A549 (cell line): ENCODE results near the gene TUBG2.

Source experiments
- CHD4 ChIP-seq: fragments of 200-600 bp; sonication (generic); IDR thresholded peaks from 2 replicates; pipeline ENCODE4 v1.6.1; 2016; ENCODE audit warnings: antibody characterized with exemption, mild to moderate bottlenecking, borderline replicate concordance
- EP300 ChIP-seq, 2 experiments: fragments of >200 bp; sonication (Bioruptor Twin); formaldehyde crosslinking; IDR thresholded peaks; 2 replicates in 1 of 2; 3 replicates in 1 of 2; pipeline ENCODE4 v1.6.1; 2016 to 2017
- FOXS1 ChIP-seq: fragments of 250-450 bp; sonication (Bioruptor Pico); IDR thresholded peaks from 2 replicates; pipeline ENCODE4 v1.5.0; 2020; ENCODE audit warnings: mild to moderate bottlenecking, moderate library complexity
- HDAC2 ChIP-seq: fragments of 200-600 bp; sonication (generic); IDR thresholded peaks from 2 replicates; pipeline ENCODE4 v1.6.1; 2016
- JUNB ChIP-seq: fragments of >200 bp; sonication (Bioruptor Twin); formaldehyde crosslinking; IDR thresholded peaks from 2 replicates; pipeline ENCODE4 v1.6.1; 2016
- KDM1A ChIP-seq: fragments of 200-600 bp; sonication (generic); IDR thresholded peaks from 2 replicates; pipeline ENCODE4 v1.6.1; 2016; ENCODE audit warnings: low read depth, mild to moderate bottlenecking
- MYC ChIP-seq: IDR thresholded peaks from 2 replicates; pipeline ENCODE4 v1.6.1; 2012; ENCODE audit warnings: mild to moderate bottlenecking, inconsistent platforms, low read length, improper control_type of control experiment, borderline replicate concordance
- POLR2A ChIP-seq: IDR thresholded peaks from 2 replicates; pipeline ENCODE4 v1.6.1; 2012; ENCODE audit warnings: mild to moderate bottlenecking, low read length
- RNF2 ChIP-seq: fragments of 200-600 bp; sonication (generic); IDR thresholded peaks from 2 replicates; pipeline ENCODE4 v1.6.1; 2016; ENCODE audit warnings: low read depth, mild to moderate bottlenecking, antibody characterized with exemption, moderate library complexity, borderline replicate concordance
- TF ChIP-seq, protein P1 (sequence below): fragments of >200 bp; sonication (Bioruptor Twin); formaldehyde crosslinking; IDR thresholded peaks from 3 replicates; pipeline ENCODE4 v1.5.1; 2016
- TF ChIP-seq, protein P2 (sequence below): fragments of 200-600 bp; sonication (generic); IDR thresholded peaks from 2 replicates; pipeline ENCODE4 v1.6.1; 2016; ENCODE audit warnings: antibody characterized with exemption, mild to moderate bottlenecking, moderate library complexity
- TF ChIP-seq, protein P3 (sequence below): fragments of 250-450 bp; sonication (Bioruptor Pico); IDR thresholded peaks from 2 replicates; pipeline ENCODE4 v1.5.0; 2020; ENCODE audit warnings: low read depth, mild to moderate bottlenecking, moderate library complexity
- TF ChIP-seq, protein P4 (sequence below): fragments of 150-350 bp; IDR thresholded peaks from 2 replicates; pipeline ENCODE4 v1.6.1; 2014; ENCODE audit warnings: low read depth, mild to moderate bottlenecking, low read length

DNA sequence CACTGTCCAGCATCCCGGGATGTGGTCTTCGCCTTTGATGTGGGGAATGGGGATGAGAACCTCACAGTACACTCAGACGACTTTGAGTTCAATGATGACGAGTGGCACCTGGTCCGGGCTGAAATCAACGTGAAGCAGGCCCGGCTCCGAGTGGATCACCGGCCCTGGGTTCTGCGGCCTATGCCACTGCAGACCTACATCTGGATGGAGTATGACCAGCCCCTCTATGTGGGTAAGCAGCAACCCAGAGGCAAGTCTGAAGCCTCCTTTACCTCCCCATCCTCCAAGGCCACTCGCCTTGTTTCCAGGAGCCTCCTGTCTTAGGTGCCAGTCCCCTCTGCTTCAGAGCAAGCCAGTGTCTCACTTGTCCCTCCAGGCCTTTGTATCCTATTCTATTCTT, 33.4 kb downstream of the TUBG2 start:
- TF ChIP-seq HDAC2 (no peak), JUNB (no peak), KDM1A (no peak), CHD4 (no peak), POLR2A (no peak), FOXS1 (CRISPR knock-in tag) (no peak), RNF2 (no peak), MYC (no peak), EP300 (IDR thresholded peaks at IDR 0.05) (no peak)
- TF ChIP-seq, protein P1, sequence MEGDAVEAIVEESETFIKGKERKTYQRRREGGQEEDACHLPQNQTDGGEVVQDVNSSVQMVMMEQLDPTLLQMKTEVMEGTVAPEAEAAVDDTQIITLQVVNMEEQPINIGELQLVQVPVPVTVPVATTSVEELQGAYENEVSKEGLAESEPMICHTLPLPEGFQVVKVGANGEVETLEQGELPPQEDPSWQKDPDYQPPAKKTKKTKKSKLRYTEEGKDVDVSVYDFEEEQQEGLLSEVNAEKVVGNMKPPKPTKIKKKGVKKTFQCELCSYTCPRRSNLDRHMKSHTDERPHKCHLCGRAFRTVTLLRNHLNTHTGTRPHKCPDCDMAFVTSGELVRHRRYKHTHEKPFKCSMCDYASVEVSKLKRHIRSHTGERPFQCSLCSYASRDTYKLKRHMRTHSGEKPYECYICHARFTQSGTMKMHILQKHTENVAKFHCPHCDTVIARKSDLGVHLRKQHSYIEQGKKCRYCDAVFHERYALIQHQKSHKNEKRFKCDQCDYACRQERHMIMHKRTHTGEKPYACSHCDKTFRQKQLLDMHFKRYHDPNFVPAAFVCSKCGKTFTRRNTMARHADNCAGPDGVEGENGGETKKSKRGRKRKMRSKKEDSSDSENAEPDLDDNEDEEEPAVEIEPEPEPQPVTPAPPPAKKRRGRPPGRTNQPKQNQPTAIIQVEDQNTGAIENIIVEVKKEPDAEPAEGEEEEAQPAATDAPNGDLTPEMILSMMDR, result no peak
- TF ChIP-seq, protein P2, sequence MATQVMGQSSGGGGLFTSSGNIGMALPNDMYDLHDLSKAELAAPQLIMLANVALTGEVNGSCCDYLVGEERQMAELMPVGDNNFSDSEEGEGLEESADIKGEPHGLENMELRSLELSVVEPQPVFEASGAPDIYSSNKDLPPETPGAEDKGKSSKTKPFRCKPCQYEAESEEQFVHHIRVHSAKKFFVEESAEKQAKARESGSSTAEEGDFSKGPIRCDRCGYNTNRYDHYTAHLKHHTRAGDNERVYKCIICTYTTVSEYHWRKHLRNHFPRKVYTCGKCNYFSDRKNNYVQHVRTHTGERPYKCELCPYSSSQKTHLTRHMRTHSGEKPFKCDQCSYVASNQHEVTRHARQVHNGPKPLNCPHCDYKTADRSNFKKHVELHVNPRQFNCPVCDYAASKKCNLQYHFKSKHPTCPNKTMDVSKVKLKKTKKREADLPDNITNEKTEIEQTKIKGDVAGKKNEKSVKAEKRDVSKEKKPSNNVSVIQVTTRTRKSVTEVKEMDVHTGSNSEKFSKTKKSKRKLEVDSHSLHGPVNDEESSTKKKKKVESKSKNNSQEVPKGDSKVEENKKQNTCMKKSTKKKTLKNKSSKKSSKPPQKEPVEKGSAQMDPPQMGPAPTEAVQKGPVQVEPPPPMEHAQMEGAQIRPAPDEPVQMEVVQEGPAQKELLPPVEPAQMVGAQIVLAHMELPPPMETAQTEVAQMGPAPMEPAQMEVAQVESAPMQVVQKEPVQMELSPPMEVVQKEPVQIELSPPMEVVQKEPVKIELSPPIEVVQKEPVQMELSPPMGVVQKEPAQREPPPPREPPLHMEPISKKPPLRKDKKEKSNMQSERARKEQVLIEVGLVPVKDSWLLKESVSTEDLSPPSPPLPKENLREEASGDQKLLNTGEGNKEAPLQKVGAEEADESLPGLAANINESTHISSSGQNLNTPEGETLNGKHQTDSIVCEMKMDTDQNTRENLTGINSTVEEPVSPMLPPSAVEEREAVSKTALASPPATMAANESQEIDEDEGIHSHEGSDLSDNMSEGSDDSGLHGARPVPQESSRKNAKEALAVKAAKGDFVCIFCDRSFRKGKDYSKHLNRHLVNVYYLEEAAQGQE, result no peak
- TF ChIP-seq, protein P3, sequence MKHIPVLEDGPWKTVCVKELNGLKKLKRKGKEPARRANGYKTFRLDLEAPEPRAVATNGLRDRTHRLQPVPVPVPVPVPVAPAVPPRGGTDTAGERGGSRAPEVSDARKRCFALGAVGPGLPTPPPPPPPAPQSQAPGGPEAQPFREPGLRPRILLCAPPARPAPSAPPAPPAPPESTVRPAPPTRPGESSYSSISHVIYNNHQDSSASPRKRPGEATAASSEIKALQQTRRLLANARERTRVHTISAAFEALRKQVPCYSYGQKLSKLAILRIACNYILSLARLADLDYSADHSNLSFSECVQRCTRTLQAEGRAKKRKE (CRISPR knock-in tag), result no peak
- TF ChIP-seq, protein P4, sequence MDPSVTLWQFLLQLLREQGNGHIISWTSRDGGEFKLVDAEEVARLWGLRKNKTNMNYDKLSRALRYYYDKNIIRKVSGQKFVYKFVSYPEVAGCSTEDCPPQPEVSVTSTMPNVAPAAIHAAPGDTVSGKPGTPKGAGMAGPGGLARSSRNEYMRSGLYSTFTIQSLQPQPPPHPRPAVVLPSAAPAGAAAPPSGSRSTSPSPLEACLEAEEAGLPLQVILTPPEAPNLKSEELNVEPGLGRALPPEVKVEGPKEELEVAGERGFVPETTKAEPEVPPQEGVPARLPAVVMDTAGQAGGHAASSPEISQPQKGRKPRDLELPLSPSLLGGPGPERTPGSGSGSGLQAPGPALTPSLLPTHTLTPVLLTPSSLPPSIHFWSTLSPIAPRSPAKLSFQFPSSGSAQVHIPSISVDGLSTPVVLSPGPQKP, result no peak
